ENCODE measurements around the gene APOA5. TPM values are rescaled to one million over a fixed set of nuclear protein-coding genes. Genes with fewer than 3 reads are reported as not detected.

The APOA5 gene
- total RNA-seq, 1 donor from 2014 or later = not detected

DNA sequence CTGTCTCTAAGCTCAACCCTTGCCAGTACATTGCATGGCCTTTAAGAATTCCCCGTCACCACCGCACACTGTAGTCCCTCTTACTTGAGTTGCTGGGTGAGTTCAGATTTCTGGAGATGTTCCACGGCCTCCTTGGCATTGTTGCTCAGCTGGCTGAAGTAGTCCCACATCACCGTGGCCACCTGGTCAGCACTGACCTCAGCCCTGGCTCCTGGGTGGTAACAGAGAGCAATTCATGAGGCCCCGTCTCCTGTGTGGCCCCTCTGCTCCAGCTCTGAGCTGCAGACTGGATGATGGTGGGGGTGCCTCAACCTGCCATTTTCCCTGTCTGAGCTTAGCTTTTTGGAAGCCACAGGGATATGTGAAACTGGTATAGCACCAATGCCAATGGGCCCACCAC, 30.9 kb upstream of the APOA5 start:
- no peak for TF ChIP-seq CTCF (IDR thresholded peaks at IDR 0.05; ENCODE audit: insufficient read depth, low read length, poor library complexity, severe bottlenecking)
- H3K27me3 ChIP-seq (ENCODE audit: control insufficient read depth, insufficient read depth, low read length) = peaks cover 4% of the 10 kb centered on the region
- no peaks in the 10 kb centered on the region for H3K36me3 ChIP-seq (ENCODE audit: control insufficient read depth, insufficient read depth, low read length)
- DNase-seq (ENCODE audit: low read depth) = no peak
- no peak overlapping the region for H3K4me3 ChIP-seq (ENCODE audit: low read depth, low read length)

GRCh38 chr11:116821050-116821918, 29.6 kb upstream of the APOA5 start:
- DNase-seq (ENCODE audit: low read depth) = no peak
- Histone ChIP-seq H3K27me3 (ENCODE audit: control insufficient read depth, insufficient read depth, low read length) (peaks cover 2% of the 10 kb centered on the region), H3K4me3 (ENCODE audit: low read depth, low read length) (no peak overlapping the region), H3K36me3 (ENCODE audit: control insufficient read depth, insufficient read depth, low read length) (no peaks in the 10 kb centered on the region)
- TF ChIP-seq CTCF (IDR thresholded peaks at IDR 0.05; ENCODE audit: insufficient read depth, low read length, poor library complexity, severe bottlenecking) = no peak

GRCh38 chr11:116819049-116819448, 27.4 kb upstream of the APOA5 start:
- no peak for DNase-seq (ENCODE audit: low read depth)
- no peak for TF ChIP-seq CTCF (IDR thresholded peaks at IDR 0.05; ENCODE audit: insufficient read depth, low read length, poor library complexity, severe bottlenecking)
- H3K4me3 ChIP-seq (ENCODE audit: low read depth, low read length) = no peak overlapping the region

DNA sequence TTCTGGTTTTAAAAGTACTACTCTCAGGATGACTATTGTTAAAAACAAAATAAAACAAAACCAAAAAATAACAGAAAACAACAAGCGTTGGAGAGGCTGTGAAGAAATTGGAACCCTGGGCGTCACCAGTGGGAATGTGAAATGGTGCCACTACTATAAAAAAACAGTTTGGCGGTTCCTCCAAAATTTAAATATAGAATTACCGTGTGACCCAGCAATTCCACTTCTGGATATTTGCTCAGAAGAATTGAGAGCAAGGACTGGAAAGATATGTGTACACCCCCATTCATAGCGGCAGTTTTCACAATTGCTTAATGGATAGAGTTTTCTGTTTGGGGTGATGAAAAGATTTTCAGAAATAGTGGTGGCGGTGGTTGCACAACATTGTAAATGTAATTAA, 22.8 kb upstream of the APOA5 start:
- no peaks in the 10 kb centered on the region for H3K27me3 ChIP-seq (ENCODE audit: control insufficient read depth, insufficient read depth, low read length)

More at GRCh38 chr11:116819049-116819448, 27.4 kb upstream of the APOA5 start:
- no peaks in the 10 kb centered on the region for H3K36me3 ChIP-seq (ENCODE audit: control insufficient read depth, insufficient read depth, low read length)
- H3K27me3 ChIP-seq (ENCODE audit: control insufficient read depth, insufficient read depth, low read length) = no peaks in the 10 kb centered on the region

GRCh38 chr11:116813781-116814471, 22.2 kb upstream of the APOA5 start:
- TF ChIP-seq CTCF (IDR thresholded peaks at IDR 0.05; ENCODE audit: insufficient read depth, low read length, poor library complexity, severe bottlenecking) = no peak
- H3K4me3 ChIP-seq (ENCODE audit: low read depth, low read length) = no peak overlapping the region
- no peaks in the 10 kb centered on the region for H3K27me3 ChIP-seq (ENCODE audit: control insufficient read depth, insufficient read depth, low read length)
- H3K36me3 ChIP-seq (ENCODE audit: control insufficient read depth, insufficient read depth, low read length) = no peaks in the 10 kb centered on the region
- DNase-seq (ENCODE audit: low read depth) = no peak

More for the DNA sequence above, 22.8 kb upstream of the APOA5 start:
- DNase-seq (ENCODE audit: low read depth) = no peak
- Histone ChIP-seq H3K4me3 (ENCODE audit: low read depth, low read length) (no peak overlapping the region), H3K36me3 (ENCODE audit: control insufficient read depth, insufficient read depth, low read length) (no peaks in the 10 kb centered on the region)
- TF ChIP-seq CTCF (IDR thresholded peaks at IDR 0.05; ENCODE audit: insufficient read depth, low read length, poor library complexity, severe bottlenecking) = no peak
